ENCODE measurements around the gene ZBTB7C.

Gene ZBTB7C

DNA sequence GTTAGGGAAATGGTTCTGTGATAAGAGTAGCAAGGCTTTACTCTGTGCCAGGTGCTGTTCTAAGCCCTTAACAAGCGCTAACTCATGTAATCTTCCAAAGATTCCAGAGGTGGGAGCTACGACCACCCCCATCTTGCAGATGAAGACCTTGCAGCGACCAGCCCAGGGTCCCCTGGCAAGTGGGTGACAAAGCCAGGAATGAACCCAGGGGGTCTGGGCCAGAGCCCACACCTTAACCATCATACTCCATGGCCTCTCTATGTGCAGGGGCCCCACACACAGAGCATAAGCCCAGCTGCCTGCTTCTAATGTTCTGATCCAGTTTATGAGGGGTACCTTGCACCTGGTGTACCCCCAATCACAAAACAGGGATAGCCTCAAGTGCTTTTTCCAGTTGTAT lies 105.3 kb downstream of the ZBTB7C start:
- in situ Hi-C loops (cut with HindIII; ENCODE audit: low sequenced_read_pairs), result no loop called here
- H3K4me3 ChIP-seq (ENCODE audit: low read depth, low read length), result no peak overlapping the region
- no peak for DNase-seq (ENCODE audit: low read depth)
- TF ChIP-seq, protein P1, sequence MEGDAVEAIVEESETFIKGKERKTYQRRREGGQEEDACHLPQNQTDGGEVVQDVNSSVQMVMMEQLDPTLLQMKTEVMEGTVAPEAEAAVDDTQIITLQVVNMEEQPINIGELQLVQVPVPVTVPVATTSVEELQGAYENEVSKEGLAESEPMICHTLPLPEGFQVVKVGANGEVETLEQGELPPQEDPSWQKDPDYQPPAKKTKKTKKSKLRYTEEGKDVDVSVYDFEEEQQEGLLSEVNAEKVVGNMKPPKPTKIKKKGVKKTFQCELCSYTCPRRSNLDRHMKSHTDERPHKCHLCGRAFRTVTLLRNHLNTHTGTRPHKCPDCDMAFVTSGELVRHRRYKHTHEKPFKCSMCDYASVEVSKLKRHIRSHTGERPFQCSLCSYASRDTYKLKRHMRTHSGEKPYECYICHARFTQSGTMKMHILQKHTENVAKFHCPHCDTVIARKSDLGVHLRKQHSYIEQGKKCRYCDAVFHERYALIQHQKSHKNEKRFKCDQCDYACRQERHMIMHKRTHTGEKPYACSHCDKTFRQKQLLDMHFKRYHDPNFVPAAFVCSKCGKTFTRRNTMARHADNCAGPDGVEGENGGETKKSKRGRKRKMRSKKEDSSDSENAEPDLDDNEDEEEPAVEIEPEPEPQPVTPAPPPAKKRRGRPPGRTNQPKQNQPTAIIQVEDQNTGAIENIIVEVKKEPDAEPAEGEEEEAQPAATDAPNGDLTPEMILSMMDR (IDR thresholded peaks at IDR 0.05; ENCODE audit: low read depth, low read length, missing control alignments), result no peak

DNA sequence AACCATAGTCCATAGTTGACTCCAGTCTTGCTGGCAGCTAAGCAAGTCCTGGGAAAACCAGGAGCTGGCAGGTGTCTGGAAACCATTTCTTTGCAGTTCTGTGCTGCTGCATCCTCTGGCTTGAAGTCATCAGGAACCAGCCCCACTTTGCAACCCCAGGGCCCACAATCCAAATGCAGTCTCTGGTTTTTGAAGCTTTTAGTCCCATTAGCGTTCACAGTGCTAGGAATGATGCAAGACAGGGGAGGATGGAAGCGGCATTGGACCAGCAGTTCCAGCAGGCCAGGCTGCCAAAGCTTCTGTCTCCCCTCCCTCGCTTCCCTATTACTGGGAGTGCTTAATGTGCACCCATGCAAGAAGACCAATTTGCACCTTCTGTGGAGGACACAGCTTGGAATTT lies 106.4 kb downstream of the ZBTB7C start:
- TF ChIP-seq, protein P1 (IDR thresholded peaks at IDR 0.05; ENCODE audit: low read depth, low read length, missing control alignments), result no peak
- in situ Hi-C loops (cut with HindIII; ENCODE audit: low sequenced_read_pairs), result no loop called here
- no peak overlapping the region for H3K4me3 ChIP-seq (ENCODE audit: low read depth, low read length)
- no peak for DNase-seq (ENCODE audit: low read depth)

DNA sequence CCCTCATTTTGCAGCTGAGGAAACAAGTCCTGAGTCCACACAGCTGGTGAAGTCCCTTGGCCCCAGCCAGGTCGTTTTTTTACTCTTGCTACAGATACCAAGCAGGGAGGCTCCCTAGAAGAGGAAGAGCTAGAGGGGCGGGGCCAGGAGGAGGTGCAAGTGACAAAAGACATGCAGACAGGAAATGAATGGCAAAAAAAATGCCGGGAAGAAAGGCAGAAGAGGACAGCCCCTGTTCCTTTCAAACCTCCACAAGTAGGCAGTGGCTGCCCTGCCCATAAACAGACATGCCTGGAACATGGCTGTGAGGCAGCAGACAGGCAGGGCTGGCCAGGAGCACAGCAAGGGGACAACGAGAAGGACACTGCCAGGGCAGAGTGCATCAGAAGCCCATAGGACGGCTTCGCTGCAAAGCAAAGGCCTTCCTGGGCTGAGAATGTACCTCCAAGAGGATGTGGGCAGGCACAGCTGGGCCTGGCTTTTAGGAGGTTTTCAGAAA lies 108.7 kb downstream of the ZBTB7C start:
- DNase-seq (ENCODE audit: low read depth), result no peak
- in situ Hi-C loops (cut with HindIII; ENCODE audit: low sequenced_read_pairs), result no loop called here

DNA sequence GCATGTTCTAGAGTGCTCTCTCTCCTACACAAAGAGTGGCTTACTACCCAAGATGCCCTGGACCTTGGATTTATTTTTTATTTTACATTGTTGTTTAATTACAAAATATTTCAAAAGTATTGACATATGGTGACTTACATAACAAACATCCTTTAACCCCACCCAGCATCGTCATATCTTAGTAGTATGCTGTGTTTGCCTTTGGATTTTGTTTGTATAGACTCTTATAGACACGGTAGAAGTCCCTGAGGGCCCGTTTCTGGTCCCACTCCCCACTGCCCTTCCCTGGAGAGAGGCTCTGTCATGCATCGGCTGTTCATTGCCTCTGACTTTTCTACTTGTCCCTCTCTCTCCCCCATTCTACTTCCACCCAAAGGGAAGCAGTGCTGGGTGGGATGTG lies 112.0 kb downstream of the ZBTB7C start:
- in situ Hi-C loops (cut with HindIII; ENCODE audit: low sequenced_read_pairs), result no loop called here
- TF ChIP-seq, protein P1 (IDR thresholded peaks at IDR 0.05; ENCODE audit: low read depth, low read length, missing control alignments), result no peak
- DNase-seq (ENCODE audit: low read depth), result no peak
- H3K4me3 ChIP-seq (ENCODE audit: low read depth, low read length), result no peak overlapping the region

More for the DNA sequence above, 108.7 kb downstream of the ZBTB7C start:
- TF ChIP-seq, protein P1 (IDR thresholded peaks at IDR 0.05; ENCODE audit: low read depth, low read length, missing control alignments), result no peak
- no peak overlapping the region for H3K4me3 ChIP-seq (ENCODE audit: low read depth, low read length)

DNA sequence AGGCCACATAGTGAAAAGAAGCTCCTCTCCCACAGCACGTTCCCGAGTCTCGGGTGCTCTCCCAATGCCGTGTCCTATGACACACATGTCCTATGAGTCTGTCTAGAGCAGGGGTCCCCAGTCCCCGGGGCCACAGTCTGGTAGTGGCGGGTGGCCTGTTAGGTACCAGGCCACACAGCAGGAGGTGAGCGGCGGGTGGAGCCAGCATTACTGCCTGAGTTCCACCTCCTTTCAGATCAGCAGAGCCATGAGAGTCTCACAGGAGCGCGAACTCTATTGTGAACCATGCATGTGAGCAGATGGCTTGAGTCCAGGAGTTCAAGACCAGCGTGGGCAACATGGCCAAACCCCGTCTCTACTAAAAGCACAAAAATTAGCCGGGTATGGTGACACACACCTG lies 112.6 kb downstream of the ZBTB7C start:
- DNase-seq (ENCODE audit: low read depth), result no peak
- no peak overlapping the region for H3K4me3 ChIP-seq (ENCODE audit: low read depth, low read length)
- in situ Hi-C loops (cut with HindIII; ENCODE audit: low sequenced_read_pairs), result no loop called here
- TF ChIP-seq, protein P1 (IDR thresholded peaks at IDR 0.05; ENCODE audit: low read depth, low read length, missing control alignments), result no peak

DNA sequence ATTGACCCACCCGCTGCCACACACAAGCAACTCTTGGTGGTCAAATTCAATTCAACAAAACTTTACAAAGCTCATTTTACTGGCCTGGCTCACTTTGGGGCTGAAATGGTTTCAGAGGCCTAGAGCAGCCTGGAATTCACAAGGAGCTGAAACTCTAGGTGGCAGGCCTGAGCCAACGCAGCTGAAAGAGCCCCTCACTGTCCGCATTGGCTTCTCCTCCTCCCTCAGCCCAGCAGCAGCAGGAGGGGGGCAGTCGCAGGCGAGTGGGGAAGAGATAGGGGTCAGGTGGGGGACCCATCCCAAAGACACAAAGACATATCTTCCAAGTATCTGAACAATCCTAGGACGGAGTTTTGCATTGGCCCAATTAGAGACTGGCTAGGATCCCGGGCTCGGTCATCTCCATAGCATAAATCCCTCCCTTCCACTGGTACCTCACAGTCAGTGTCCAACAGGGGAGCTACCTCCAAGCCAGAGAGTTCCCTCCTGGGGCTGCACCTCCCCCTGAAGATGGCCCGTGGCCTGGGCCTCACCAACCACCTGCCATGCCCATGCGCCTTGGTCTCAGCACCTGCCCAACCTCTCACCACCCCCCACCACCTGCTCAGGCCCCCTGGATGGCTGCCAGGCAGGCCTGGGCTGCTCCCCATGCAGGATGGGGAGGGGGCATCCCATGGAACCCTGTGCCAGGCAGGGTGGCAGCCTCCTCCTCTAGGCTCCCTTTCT lies 113.4 kb downstream of the ZBTB7C start:
- no peak overlapping the region for H3K4me3 ChIP-seq (ENCODE audit: low read depth, low read length)
- in situ Hi-C loops (cut with HindIII; ENCODE audit: low sequenced_read_pairs), result no loop called here
- DNase-seq (ENCODE audit: low read depth), result no peak
- TF ChIP-seq, protein P1 (IDR thresholded peaks at IDR 0.05; ENCODE audit: low read depth, low read length, missing control alignments), result peak; percentile 57
